Parathyroid adenoma (tissue), 2 donors: Measurements from ENCODE around the gene DAD1.

ENCODE experiments used
- H2AFZ ChIP-seq: fragments of 300-600 bp; sonication (generic); one replicate; pipeline ENCODE4 v1.7.0; 2017; ENCODE audit warnings: antibody characterized with exemption, mild to moderate bottlenecking
- H3K27ac ChIP-seq: fragments of 300-600 bp; sonication (generic); one replicate; pipeline ENCODE4 v1.7.0; 2017
- H3K27me3 ChIP-seq: fragments of 300-600 bp; sonication (generic); one replicate; pipeline ENCODE4 v1.7.0; 2017; ENCODE audit warnings: low read length; ENCODE audit not compliant: control insufficient read depth, insufficient read depth
- H3K36me3 ChIP-seq: fragments of 300-600 bp; sonication (generic); one replicate; pipeline ENCODE4 v1.7.0; 2017; ENCODE audit warnings: low read length; ENCODE audit not compliant: control insufficient read depth, insufficient read depth
- H3K4me1 ChIP-seq: fragments of 300-600 bp; sonication (generic); one replicate; pipeline ENCODE4 v1.7.0; 2017; ENCODE audit warnings: control low read depth
- H3K4me2 ChIP-seq: fragments of 300-600 bp; sonication (generic); one replicate; pipeline ENCODE4 v1.7.0; 2017; ENCODE audit warnings: low read length
- H3K4me3 ChIP-seq: fragments of 300-600 bp; sonication (generic); one replicate; pipeline ENCODE4 v1.7.0; 2017; ENCODE audit warnings: low read depth, low read length
- H3K79me2 ChIP-seq: fragments of 300-600 bp; sonication (generic); one replicate; pipeline ENCODE4 v1.7.0; 2017; ENCODE audit warnings: control low read depth
- H3K9ac ChIP-seq: fragments of 300-600 bp; sonication (generic); one replicate; pipeline ENCODE4 v1.7.0; 2017; ENCODE audit warnings: mild to moderate bottlenecking
- H3K9me3 ChIP-seq: fragments of 300-600 bp; sonication (generic); one replicate; pipeline ENCODE4 v1.7.0; 2017; ENCODE audit warnings: low read length; ENCODE audit not compliant: control insufficient read depth
- TF ChIP-seq, protein P1 (sequence below): fragments of 300-600 bp; sonication (generic); IDR thresholded peaks from one replicate; pipeline ENCODE4 v1.7.0; 2017; ENCODE audit warnings: antibody characterized with exemption, mild to moderate bottlenecking
- donor health status: primary hyperparathyroidism.

Gene DAD1

DNA sequence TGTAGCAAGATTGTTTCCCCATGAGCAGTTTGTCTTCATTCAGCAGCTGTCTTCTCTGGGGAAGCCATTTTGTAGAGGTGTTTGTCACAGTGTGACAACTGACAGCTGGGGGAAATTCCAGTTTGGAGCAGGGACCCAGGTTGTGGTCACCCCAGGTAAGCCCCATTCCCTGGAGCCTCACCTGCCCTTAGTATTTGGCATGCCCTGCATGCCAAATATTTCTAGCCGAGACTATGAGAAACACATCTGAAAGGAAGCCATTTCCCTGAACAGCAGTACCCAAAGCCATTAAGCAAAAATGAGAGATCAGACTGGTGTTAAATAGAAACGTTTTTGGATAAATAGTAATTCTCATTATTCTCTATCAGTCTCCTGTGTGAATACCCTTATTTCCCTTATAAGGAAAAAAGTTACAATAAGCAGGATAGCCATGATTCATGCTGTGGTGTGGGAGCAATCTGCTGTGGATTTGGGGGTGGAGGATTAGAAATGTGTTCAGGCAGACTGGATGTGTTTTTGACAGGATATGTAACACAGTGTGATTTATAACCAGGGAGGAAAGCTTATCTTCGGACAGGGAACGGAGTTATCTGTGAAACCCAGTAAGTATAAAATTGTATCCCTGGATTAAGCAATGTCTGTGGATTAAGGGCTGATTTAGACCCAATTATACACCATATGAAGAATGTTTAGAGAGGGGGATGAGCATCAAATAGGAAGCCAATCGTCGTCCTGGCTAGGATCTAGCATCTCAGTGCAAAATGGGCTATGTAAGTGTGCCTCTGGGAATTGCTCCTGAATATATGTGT is 68.9 kb downstream of the DAD1 start:
- TF ChIP-seq, protein P1, sequence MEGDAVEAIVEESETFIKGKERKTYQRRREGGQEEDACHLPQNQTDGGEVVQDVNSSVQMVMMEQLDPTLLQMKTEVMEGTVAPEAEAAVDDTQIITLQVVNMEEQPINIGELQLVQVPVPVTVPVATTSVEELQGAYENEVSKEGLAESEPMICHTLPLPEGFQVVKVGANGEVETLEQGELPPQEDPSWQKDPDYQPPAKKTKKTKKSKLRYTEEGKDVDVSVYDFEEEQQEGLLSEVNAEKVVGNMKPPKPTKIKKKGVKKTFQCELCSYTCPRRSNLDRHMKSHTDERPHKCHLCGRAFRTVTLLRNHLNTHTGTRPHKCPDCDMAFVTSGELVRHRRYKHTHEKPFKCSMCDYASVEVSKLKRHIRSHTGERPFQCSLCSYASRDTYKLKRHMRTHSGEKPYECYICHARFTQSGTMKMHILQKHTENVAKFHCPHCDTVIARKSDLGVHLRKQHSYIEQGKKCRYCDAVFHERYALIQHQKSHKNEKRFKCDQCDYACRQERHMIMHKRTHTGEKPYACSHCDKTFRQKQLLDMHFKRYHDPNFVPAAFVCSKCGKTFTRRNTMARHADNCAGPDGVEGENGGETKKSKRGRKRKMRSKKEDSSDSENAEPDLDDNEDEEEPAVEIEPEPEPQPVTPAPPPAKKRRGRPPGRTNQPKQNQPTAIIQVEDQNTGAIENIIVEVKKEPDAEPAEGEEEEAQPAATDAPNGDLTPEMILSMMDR = no peak
- H3K27ac ChIP-seq = no peak overlapping the region
- no peak overlapping the region for H3K4me2 ChIP-seq
- H3K4me3 ChIP-seq = no peak overlapping the region
- H3K4me1 ChIP-seq = no peaks in the 10 kb centered on the region
- no peaks in the 10 kb centered on the region for H3K36me3 ChIP-seq
- H3K27me3 ChIP-seq = no peaks in the 10 kb centered on the region
- peak overlapping the region; percentile 6 for H2AFZ ChIP-seq
- no peaks in the 10 kb centered on the region for H3K9me3 ChIP-seq
- H3K79me2 ChIP-seq = no peaks in the 10 kb centered on the region
- no peak overlapping the region for H3K9ac ChIP-seq

DNA sequence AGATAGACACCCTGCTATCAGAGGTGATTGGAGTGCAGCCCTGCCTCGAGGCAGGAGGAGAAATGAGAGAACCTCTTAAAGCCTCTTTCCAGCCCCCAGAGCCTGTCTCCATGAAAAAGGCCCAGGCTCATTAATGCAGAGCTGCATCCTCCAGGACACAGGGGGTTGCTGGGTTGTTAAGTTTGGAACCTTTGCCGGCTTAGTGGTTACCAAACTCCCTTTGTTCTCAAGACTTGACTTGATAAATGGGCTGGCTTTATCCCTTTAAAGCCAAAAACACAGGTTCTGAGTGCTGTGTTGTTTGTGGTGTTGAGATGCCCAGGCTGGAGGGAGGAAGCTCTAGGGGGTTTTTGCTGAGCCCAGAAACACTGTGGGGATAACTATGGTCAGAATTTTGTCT is 71.0 kb downstream of the DAD1 start:
- TF ChIP-seq, protein P1 = no peak
- Histone ChIP-seq H3K4me3 (no peak overlapping the region), H2AFZ (no peak overlapping the region), H3K27me3 (no peaks in the 10 kb centered on the region), H3K9me3 (no peaks in the 10 kb centered on the region), H3K36me3 (no peaks in the 10 kb centered on the region), H3K9ac (no peak overlapping the region), H3K4me2 (no peak overlapping the region), H3K27ac (no peak overlapping the region), H3K79me2 (no peaks in the 10 kb centered on the region), H3K4me1 (peaks cover 6% of the 10 kb centered on the region)

DNA sequence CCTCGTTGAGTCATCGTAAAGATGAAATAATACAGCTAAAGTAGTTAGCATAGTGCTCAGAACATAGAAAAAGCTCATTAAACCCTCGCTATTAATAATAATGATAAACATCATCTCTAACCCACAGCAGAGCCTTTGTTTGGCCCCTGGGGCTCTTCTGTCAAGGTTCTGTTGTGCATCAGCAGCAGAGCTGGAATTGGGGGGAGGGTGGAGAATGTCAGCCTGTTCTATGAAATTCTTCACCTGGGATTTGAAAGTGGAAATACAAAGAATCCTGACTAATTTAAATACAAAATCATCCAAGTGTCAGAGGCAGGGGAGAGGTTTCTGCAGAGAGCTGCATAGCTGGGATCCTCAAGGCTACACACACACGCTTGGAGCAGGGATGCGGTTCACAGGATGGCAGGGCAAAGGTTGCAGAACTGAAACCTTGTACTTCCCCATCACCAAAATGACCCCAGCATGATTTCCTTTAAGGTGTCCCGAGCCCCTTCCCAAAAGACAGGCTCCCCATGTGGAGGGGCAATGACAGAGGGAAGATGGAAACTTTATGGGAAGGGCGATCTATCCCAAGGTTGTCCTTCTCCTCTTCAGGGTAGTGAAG is 71.8 kb downstream of the DAD1 start:
- no peak overlapping the region for H3K27ac ChIP-seq
- no peaks in the 10 kb centered on the region for H3K36me3 ChIP-seq
- H3K79me2 ChIP-seq = no peaks in the 10 kb centered on the region
- H3K4me3 ChIP-seq = no peak overlapping the region
- H3K27me3 ChIP-seq = no peaks in the 10 kb centered on the region
- H3K4me1 ChIP-seq = peaks cover 13% of the 10 kb centered on the region
- no peak overlapping the region for H3K4me2 ChIP-seq
- TF ChIP-seq, protein P1 = no peak
- no peak overlapping the region for H3K9ac ChIP-seq
- no peaks in the 10 kb centered on the region for H3K9me3 ChIP-seq
- no peak overlapping the region for H2AFZ ChIP-seq

DNA sequence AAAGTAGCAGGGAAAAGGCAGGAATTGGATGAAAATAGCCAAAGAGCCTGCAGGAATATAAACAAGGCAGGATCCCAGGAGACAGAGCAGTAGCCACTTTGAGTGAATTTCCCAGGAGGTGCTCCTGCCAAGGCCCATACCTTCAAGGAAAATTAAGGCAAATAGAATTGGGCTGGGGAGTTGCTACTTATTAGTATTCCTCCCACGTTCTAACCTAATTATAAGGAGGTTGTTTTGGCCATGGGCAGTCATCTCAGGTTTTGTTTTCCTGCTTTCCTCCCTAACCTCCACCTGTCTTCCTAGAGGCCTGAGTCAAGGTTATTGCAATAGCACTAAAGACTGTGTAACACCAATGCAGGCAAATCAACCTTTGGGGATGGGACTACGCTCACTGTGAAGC is 73.1 kb downstream of the DAD1 start:
- H3K27me3 ChIP-seq = no peaks in the 10 kb centered on the region
- no peaks in the 10 kb centered on the region for H3K79me2 ChIP-seq
- H3K27ac ChIP-seq = no peak overlapping the region
- H3K36me3 ChIP-seq = no peaks in the 10 kb centered on the region
- TF ChIP-seq, protein P1 = no peak
- no peak overlapping the region for H3K4me2 ChIP-seq
- H3K4me3 ChIP-seq = no peak overlapping the region
- H3K4me1 ChIP-seq = peaks cover 17% of the 10 kb centered on the region
- peak overlapping the region; percentile 17 for H2AFZ ChIP-seq
- no peaks in the 10 kb centered on the region for H3K9me3 ChIP-seq
- H3K9ac ChIP-seq = no peak overlapping the region
